Endometrial microvascular endothelial cells (primary cell): Measurements from ENCODE around the gene ARHGEF12. TPM values are rescaled to one million over a fixed set of nuclear protein-coding genes. Genes with fewer than 3 reads are reported as not detected.

ENCODE experiments used
- in situ Hi-C: cut with HindIII; loops from 2 replicates; pipeline ENCODE4 v1.10.0; 2017; ENCODE audit warnings: low sequenced_read_pairs, low pct_unique_long_range_greater_than_20kb; ENCODE audit errors: inconsistent ontology term
- total RNA-seq: library from RNA; depleted of rRNA; stranded (reverse); fragments of >200 nt; gene quantifications from one replicate; pipeline ENCODE4 v1.2.3, GENCODE V29; 2015; ENCODE audit errors: inconsistent ontology term

The ARHGEF12 gene
- total RNA-seq, 1 donor from 2014 or later: 60.8 TPM

- in situ Hi-C loops: no loop called here
These were observed 110.6 kb downstream of the ARHGEF12 start for GRCh38 chr11:120446802-120447201.

GRCh38 chr11:120448240-120448639 is 112.0 kb downstream of the ARHGEF12 start:
- in situ Hi-C loops: no loop called here

- in situ Hi-C loops: no loop called here
These were observed 119.3 kb downstream of the ARHGEF12 start for GRCh38 chr11:120455487-120455886.

- in situ Hi-C loops: no loop called here
These were observed 121.8 kb downstream of the ARHGEF12 start for GRCh38 chr11:120457996-120458395.

GRCh38 chr11:120462825-120463224 is 126.6 kb downstream of the ARHGEF12 start:
- in situ Hi-C loops: no loop called here

GRCh38 chr11:120465921-120466534 is 129.8 kb downstream of the ARHGEF12 start:
- in situ Hi-C loops: no loop called here

GRCh38 chr11:120467627-120468026 is 131.4 kb downstream of the ARHGEF12 start:
- in situ Hi-C loops: no loop called here

GRCh38 chr11:120471131-120471530 is 134.9 kb downstream of the ARHGEF12 start:
- in situ Hi-C loops: no loop called here

- in situ Hi-C loops: no loop called here
These were observed 135.8 kb downstream of the ARHGEF12 start for GRCh38 chr11:120471994-120472393.

GRCh38 chr11:120473503-120473902 is 137.3 kb downstream of the ARHGEF12 start:
- in situ Hi-C loops: no loop called here

GRCh38 chr11:120482149-120482548 is 145.9 kb downstream of the ARHGEF12 start:
- in situ Hi-C loops: loop anchor here (25.0 kb wide), 1 partner anchor 145 kb away; the partner anchor contains the start of genes ARHGEF12 and TLCD5

GRCh38 chr11:120484722-120485121 is 148.5 kb downstream of the ARHGEF12 start:
- in situ Hi-C loops: loop anchor here (25.0 kb wide), 1 partner anchor 147 kb away; the partner anchor contains the start of genes ARHGEF12 and TLCD5

- in situ Hi-C loops: loop anchor here (25.0 kb wide), 1 partner anchor 149 kb away; the partner anchor contains the start of genes ARHGEF12 and TLCD5
These were observed 149.9 kb downstream of the ARHGEF12 start for GRCh38 chr11:120486138-120486537.

- in situ Hi-C loops: loop anchor here (25.0 kb wide), 1 partner anchor 152 kb away; the partner anchor contains the start of genes ARHGEF12 and TLCD5
These were observed 153.6 kb downstream of the ARHGEF12 start for GRCh38 chr11:120489799-120490198.

- in situ Hi-C loops: loop anchor here (25.0 kb wide), 1 partner anchor 155 kb away; the partner anchor contains the start of genes ARHGEF12 and TLCD5
These were observed 156.3 kb downstream of the ARHGEF12 start for GRCh38 chr11:120492486-120492885.

GRCh38 chr11:120494595-120494994 is 158.4 kb downstream of the ARHGEF12 start:
- in situ Hi-C loops: loop anchor here (25.0 kb wide), 1 partner anchor 157 kb away; the partner anchor contains the start of genes ARHGEF12 and TLCD5

GRCh38 chr11:120499088-120499487 is 162.9 kb downstream of the ARHGEF12 start:
- in situ Hi-C loops: loop anchor here (25.0 kb wide), 1 partner anchor 162 kb away; the partner anchor contains the start of genes ARHGEF12 and TLCD5

GRCh38 chr11:120499859-120500258 is 163.6 kb downstream of the ARHGEF12 start:
- in situ Hi-C loops: loop anchor here (25.0 kb wide), 2 partner anchors 163 to 187 kb away; partner anchors contain the start of genes ARHGEF12 and TLCD5

- in situ Hi-C loops: loop anchor here (25.0 kb wide), 1 partner anchor 187 kb away; no protein-coding TSS in a partner anchor
These were observed 164.3 kb downstream of the ARHGEF12 start for GRCh38 chr11:120500414-120501071.

- in situ Hi-C loops: loop anchor here (25.0 kb wide), 1 partner anchor 186 kb away; no protein-coding TSS in a partner anchor
These were observed 165.2 kb downstream of the ARHGEF12 start for GRCh38 chr11:120501440-120501839.
